D721Med (cell line): ENCODE measurements around the gene GAB2.
A peak's percentile ranks its signal among the peaks of the same experiment; 100 is the strongest.
"Not testable (repeated sequence)": the region's sequence is repeated elsewhere in the genome, so short reads cannot be mapped to it uniquely, and the experiment has no call there.

ENCODE experiments used
- DNase-seq: peaks from one replicate; pipeline ENCODE4 v3.0.0; 2011; ENCODE audit warnings: low spot score; ENCODE audit not compliant: insufficient read length
- FAIRE-seq: peaks from 2 replicates; lab custom pipeline; 2011; peaks lifted over from hg19 to GRCh38; lab: Jason Lieb, UNC
- CTCF ChIP-seq: IDR thresholded peaks from 2 replicates; pipeline ENCODE4 v1.5.1; 2012; ENCODE audit warnings: mild to moderate bottlenecking, control low read depth; ENCODE audit not compliant: insufficient read depth; ENCODE audit errors: missing control alignments

GAB2 gene

DNA sequence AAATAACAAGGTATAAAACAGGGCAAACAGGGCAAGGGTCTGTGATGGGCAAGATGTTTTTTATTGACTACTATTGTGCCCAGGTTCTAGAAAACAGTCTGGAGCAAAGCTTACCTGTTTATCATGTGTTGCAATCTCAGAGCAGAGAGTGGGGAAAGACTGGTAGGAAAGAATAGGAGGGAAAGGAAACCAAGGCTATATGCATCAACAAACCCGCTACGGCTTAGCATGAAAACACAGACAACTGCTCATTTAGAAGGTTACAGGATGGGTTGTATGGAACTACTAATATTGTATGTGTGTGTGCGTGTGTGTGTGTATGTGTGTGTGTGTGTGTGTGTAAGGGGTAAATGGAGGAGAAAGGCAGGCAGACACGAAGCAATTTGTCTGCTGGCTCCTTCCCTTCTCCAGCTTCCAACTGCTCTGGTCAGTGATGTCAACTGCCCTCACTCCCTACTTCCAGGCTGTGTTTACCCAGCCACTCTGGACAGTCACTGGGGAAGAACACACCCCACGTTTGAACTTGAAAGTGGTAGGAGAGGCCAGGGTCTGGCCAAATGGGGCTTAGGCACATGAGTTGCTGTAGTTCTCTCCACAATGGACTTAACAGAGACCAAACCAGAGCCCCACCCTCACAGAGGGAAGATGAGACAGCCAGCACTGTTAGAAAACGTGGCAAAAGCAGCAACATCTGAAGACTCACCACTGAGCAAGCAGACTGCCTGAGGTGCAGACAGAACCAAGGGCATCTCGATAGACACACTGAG lies 47.0 kb downstream of the GAB2 start:
- DNase-seq = no peak
- no peak for TF ChIP-seq CTCF
- no peak for FAIRE-seq

- DNase-seq = no peak
- TF ChIP-seq CTCF = no peak
- FAIRE-seq = no peak
Measured at GRCh38 chr11:78365381-78365792, 52.2 kb downstream of the GAB2 start.

- no peak for TF ChIP-seq CTCF
- FAIRE-seq (peak; percentile 44), DNase-seq (no peak)
Measured at GRCh38 chr11:78364128-78364751, 53.4 kb downstream of the GAB2 start.

GRCh38 chr11:78363024-78363619 lies 54.5 kb downstream of the GAB2 start:
- DNase-seq (no peak), FAIRE-seq (peak; percentile 68)
- no peak for TF ChIP-seq CTCF

DNA sequence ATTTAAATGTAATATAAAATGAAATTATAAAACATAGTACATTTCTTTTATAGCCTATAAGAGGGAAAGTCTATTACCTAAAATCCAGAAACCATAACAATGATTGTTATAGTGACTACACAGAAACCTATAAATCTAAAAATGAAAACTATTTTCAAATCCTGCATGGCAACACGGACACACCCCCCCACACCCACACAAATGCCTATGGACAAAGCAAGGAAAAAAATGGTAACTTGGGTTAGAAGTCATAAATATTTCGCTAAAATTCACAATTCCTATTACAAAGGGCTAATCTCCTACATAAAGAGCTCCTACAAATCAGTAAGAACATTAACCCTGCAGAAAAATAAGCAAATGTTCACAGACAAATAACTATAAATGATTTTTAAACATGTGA lies 56.4 kb downstream of the GAB2 start:
- no peak for FAIRE-seq

GRCh38 chr11:78359921-78360320 lies 57.7 kb downstream of the GAB2 start:
- no peak for TF ChIP-seq CTCF
- DNase-seq (no peak), FAIRE-seq (no peak)

More for the DNA sequence above, 56.4 kb downstream of the GAB2 start:
- TF ChIP-seq CTCF = no peak
- no peak for DNase-seq

GRCh38 chr11:78357924-78358323 lies 59.7 kb downstream of the GAB2 start:
- not testable (repeated sequence) for DNase-seq, FAIRE-seq

DNA sequence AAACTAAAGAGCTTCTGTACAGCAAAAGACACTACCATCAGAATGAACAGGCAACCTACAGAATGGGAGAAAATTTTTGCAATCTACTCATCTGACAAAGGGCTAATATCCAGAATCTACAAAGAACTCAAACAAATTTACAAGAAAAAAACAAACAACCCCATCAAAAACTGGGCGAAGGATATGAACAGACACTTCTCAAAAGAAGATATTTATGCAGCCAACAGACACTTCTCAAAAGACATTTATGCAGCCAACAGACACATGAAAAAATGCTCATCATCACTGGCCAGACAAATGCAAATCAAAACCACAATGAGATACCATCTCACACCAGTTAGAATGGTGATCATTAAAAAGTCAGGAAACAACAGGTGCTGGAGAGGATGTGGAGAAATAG lies 60.2 kb downstream of the GAB2 start:
- DNase-seq, FAIRE-seq: not testable (repeated sequence)

GRCh38 chr11:78355742-78356141 lies 61.9 kb downstream of the GAB2 start:
- DNase-seq, FAIRE-seq: not testable (repeated sequence)
